NCI-H187 treated with DMSO at 0.1 percent for 48 hours (cell line): ENCODE measurements around the gene SPATA45.
A peak's percentile ranks its signal among the peaks of the same experiment; 100 is the strongest.

Experiments
- DNase-seq: peaks from one replicate; lab custom pipeline; 2025; lab: John Stamatoyannopoulos, UW

Gene SPATA45

DNA sequence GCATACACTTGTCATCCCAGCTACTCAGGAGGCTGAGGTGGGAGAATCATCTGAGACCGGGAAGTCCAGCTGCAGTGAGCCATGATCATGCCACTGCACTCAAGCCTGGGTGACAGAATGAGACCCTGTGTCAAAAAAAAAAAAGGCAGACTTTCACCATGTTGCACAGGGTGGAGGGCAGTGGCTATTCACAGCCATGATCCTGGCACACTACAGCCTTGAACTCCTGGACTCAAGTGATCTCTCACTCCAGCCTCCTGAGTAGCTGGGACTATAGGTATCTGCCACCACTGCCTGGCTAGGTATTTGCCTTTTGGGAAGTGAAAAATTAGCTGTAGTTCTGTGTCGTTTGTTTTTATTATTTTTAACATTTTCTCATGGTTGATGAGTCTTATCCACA lies 19.1 kb downstream of the SPATA45 start:
- no peak for DNase-seq

DNA sequence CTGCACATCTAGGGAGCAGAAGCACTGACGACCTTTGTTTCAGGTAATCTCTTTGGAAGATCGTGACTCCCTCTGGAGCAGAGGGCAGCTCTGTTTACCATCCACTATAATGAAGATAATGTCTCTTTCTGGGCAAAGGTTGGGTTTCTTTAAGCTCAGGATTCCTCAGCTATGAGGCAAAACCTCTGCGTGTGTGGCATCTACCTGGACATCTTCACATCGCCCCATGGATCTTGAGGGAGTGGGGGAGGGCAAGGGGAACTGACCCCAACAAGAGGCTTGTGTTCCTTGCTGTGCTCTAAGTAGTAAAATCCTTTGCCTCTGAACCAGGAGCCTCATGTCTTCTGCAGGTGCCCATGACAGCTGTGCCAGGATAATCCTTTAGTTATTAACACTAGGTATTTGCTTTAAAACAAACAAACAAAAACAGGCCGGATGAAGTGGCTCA lies 19.6 kb downstream of the SPATA45 start:
- no peak for DNase-seq

- DNase-seq: no peak
Measured at GRCh38 chr1:212827171-212827776, 20.2 kb downstream of the SPATA45 start.

DNA sequence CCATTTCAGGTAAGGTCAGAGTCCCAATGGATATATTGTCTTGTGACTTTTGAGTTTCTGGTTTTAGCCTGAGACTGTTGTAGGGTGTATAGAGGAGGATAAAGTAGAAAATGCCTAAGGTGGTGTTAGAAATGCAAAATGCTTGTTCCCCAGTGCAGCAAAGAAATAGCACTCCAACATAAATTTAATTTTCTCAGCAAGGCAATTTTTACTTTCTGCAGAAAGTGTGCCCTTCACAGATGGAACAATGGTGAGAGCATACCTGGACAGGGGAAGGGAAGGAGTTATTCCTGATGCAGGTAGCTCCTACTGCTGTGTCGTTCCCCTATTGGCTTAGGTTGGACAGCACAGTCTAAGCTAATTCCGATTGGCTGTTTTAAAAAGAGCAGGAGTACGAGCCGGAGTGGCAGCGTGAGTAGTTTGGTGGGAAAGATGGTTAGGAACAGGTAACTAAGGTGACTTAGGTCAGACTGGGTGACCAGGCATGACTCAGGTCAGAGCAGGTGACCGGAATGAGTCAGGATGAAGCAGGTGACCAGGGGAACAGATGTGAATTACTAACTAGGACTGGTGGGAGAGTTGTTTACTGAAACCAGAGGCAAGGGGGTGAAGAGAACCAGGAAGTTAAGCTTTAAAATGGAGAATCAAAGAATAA lies 21.5 kb downstream of the SPATA45 start:
- no peak for DNase-seq

GRCh38 chr1:212824201-212824600 lies 23.2 kb downstream of the SPATA45 start:
- DNase-seq: no peak

- DNase-seq: no peak
Measured at GRCh38 chr1:212822956-212823355, 24.5 kb downstream of the SPATA45 start.

DNA sequence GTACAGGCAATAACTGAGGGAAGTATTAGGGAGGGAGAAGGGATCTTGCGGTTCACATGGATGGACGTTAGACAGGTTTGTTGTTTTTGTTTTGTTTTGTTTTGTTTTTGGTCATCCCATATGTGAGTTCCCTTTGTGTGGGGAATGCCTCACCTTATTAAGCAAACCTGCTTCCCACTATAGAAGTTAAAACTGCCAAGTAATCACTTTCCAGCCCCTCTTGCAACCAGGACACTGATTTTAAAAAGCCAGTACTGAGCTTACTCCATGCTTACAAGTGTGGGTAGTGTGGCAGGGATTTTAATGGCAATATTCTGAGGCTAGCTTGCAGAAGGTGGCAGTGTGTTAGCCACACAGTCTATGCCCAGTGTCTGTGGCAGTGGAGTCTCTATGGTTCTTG lies 26.5 kb downstream of the SPATA45 start:
- no peak for DNase-seq

DNA sequence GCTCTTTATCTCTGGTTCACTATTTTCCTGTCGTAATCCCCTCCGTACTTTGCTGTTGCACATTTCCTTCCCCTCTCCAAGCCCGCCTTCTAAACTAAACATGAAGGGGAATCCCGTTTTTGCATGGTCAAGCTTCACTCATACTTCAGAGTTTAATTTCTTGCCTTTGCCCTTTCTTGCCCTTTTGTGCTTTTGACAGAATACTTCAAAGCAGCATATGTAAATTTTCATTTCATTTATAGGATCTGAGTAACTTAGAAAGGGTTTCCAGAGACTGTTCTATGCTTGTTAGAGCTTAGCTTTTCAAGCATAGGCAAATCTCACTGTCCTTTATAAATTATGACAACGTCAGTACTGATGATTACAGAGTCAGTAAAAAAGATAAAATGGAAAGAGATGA lies 27.7 kb downstream of the SPATA45 start:
- DNase-seq: no peak

DNA sequence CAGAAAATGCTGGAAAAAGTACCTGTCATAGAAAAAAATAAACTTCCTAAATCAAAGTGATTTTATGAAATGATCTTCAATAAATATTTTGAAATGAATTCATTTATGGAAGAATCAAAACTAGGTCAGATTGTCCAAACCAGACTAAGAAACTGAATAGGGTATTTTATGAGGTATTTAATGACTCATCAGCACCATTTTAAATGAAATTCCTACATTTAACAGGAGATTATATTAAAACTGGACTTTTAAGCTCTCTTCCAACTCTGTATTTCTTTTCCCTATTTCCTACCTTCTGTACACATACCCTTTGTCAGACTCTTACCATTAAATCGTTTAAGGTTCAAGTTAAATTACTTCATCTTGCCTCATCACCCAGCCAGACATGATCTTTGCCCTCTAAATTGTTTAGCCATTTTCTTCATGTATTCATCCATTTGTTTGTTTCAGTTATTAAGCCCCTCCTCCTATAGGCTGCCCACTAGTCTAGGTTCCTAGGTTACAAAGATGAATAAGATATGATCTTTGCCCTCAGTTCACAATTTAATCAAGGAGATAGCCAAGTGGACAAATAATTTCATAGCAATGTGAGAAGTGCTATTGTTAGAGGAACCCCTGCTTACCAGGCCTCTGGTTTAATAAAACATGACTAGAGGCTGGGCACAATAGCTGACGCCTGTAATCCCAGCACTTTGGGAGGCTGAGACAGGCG lies 30.7 kb downstream of the SPATA45 start:
- DNase-seq: no peak

GRCh38 chr1:212814537-212815334 lies 32.7 kb downstream of the SPATA45 start:
- DNase-seq: no peak

GRCh38 chr1:212805767-212806166 lies 41.7 kb downstream of the SPATA45 start:
- no peak for DNase-seq

DNA sequence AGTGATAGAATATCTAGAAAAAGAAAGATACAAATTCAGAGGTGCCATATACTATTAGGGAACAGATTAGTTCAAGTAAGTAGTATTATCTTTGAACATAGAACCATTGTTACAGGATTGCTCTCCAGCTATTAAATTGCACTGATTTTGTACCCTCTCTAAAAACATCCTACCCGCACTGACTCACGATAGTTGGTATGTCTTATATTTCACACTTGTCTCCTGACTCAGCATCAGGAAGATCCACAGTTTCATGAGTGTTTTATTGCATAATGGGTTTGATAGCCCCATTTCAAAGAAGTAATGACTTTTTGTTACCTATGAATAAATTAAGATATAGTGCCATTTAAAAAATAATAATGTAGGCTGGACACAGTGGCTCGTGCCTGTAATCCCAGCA lies 49.8 kb downstream of the SPATA45 start:
- DNase-seq: no peak

DNA sequence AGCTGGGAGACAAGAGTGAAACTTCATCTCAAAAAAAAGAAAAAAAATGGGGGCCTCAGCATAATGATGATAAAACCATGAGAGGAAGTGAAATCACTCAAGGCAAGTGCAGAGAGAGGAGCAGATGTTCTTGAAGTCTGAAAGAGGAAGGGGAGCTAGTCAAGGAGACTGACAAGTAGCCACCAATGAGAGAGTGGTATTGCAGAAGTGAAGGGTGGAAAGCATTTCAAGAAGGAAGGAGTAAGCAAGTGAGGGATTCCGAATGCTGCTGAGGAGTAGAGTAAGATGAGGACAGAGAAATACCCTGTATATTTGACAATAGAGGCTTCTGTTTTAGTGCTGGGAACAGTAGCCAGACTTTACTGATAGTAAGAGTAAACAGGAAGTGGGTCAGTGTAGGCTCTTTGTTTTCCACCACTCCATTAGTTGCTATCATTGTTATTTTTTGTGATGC lies 52.9 kb downstream of the SPATA45 start:
- DNase-seq: no peak

DNA sequence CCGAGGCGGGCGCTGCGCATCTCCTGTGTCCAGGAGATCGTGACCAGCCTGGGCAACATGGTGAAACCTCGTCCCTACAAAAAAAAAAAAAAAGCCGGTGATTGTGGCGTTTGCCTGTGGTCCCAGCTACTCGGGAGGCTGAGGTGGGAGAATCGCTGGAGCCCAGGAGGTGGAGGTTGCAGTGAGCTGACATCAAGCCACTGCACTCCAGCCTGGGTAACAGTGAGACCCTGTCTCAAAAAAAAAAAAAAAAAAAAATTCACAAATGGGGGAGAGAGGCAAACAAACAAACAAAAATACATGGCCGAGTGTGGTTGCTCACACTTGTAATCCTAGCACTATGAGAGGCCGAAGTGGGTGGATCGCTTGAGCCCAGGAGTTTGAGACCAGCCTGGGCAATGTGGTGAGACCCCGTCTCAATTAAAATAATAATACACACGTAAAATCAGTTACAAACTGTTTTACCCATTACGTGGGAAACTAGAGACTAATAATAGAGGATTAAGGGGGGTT lies 55.0 kb downstream of the SPATA45 start:
- no peak for DNase-seq

- DNase-seq: peak; percentile 1
Measured at GRCh38 chr1:212791676-212792395, 55.6 kb downstream of the SPATA45 start, which contains the start of the genes NSL1 and TATDN3. NSL1 (minus strand) TSS chr1:212791777; CDS start chr1:212791763, 14 bp downstream. TATDN3 (plus strand) TSS chr1:212791894; CDS start chr1:212791922, 28 bp downstream.

- DNase-seq: no peak
Measured at GRCh38 chr1:212791261-212791675, 56.2 kb downstream of the SPATA45 start.

DNA sequence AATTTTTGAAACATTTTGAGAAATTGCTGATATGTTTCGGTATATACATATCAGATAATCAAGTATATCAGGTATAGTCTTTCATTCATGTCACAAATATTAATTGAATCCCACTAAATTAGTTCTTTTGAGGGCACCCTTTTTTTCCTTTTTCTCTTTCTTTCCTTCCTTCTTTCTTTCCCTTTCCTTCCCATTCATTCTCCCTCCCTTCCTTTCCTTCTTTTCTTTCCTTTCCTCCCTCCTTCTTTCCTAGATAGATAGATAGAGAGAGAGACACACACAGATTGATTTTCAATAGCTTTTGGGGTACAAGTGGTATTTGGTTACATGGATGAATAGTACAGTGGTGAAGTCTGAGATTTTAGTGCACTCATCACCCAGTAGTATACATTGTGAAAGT lies 61.6 kb downstream of the SPATA45 start:
- DNase-seq: no peak

DNA sequence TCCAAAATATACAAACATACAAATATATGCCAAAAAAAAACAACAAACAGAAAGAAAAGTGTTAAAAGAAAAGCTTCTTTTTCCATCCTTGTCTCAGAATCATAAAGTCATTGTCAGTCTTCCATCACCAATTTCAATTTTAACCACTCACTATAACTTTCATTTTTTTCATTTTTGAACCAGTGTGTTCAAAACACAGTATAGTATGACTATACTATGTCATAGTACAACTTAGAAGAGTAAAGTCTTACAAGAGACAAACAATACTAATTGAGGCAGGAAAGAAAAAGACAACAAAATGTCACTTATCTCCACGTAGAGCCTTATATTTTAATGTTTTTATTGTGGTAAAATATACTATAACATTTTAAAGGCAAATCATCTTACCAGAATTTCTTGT lies 63.5 kb downstream of the SPATA45 start:
- no peak for DNase-seq

- peak; percentile 1 for DNase-seq
Measured at GRCh38 chr1:212782422-212783154, 64.9 kb downstream of the SPATA45 start.

DNA sequence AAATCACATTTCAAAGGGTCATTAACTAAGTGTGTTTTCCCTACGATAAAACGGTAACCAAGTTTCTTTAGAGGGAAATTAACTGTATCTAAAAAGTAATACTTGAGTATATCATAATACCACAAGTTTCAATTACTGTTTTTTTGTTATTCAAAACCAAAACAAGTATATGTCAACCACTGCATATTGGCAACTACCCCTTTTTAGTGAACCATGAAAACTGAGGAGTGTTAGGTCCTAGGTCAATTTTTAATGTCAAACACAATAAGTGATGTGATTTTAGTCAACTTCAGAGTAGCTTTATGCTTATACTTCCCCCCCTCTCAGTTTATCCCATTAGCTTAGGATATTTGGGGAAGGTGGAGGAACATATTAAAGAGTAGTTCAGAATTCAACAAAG lies 66.2 kb downstream of the SPATA45 start:
- no peak for DNase-seq

DNA sequence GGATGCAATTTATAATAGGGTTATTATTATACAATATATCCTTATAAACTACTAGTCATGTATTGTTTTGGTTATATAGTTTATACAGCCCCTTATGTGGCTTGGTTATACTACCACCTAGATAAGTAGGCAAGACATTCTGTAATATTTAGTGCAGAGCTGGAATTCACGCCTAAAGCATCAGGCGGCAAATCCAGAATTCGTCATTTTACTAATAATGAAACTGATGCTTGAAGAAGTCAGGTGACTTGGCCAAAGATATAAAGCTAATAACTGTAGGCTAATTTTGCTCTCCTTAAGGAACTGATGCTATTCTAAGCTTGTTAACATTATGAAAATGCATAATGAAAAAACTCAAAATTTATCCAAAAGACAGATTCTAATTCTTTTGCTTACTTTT lies 66.7 kb downstream of the SPATA45 start:
- no peak for DNase-seq
